Measurements from ENCODE around the gene CP.
"Not testable (repeated sequence)": the region's sequence is repeated elsewhere in the genome, so short reads cannot be mapped to it uniquely, and the experiment has no call there.

Gene CP

GRCh38 chr3:149227591-149228268, 6.1 kb upstream of the CP start:
- no peak for DNase-seq (ENCODE audit: low read depth, low spot score)

- DNase-seq (ENCODE audit: low read depth, low spot score), result no peak
Observed at GRCh38 chr3:149226776-149227175, 5.1 kb upstream of the CP start.

- DNase-seq (ENCODE audit: low read depth, low spot score), result no peak
Observed at GRCh38 chr3:149224736-149225594, 3.3 kb upstream of the CP start.

- no peak for DNase-seq (ENCODE audit: low read depth, low spot score)
Observed at GRCh38 chr3:149223461-149223820, 1.8 kb upstream of the CP start.

- DNase-seq (ENCODE audit: low read depth, low spot score), result not testable (repeated sequence)
Observed at GRCh38 chr3:149219380-149220121, 2.1 kb downstream of the CP start.

- DNase-seq (ENCODE audit: low read depth, low spot score), result no peak
Observed at GRCh38 chr3:149217347-149217746, 4.3 kb downstream of the CP start.

GRCh38 chr3:149216193-149216869, 5.3 kb downstream of the CP start:
- no peak for DNase-seq (ENCODE audit: low read depth, low spot score)

- DNase-seq (ENCODE audit: low read depth, low spot score), result no peak
Observed at GRCh38 chr3:149215515-149215914, 6.1 kb downstream of the CP start.

GRCh38 chr3:149214702-149215101, 6.9 kb downstream of the CP start:
- DNase-seq (ENCODE audit: low read depth, low spot score), result no peak

GRCh38 chr3:149212386-149212785, 9.2 kb downstream of the CP start:
- no peak for DNase-seq (ENCODE audit: low read depth, low spot score)

GRCh38 chr3:149209431-149209830, 12.2 kb downstream of the CP start:
- DNase-seq (ENCODE audit: low read depth, low spot score), result no peak

GRCh38 chr3:149207475-149207874, 14.2 kb downstream of the CP start:
- DNase-seq (ENCODE audit: low read depth, low spot score), result no peak

- no peak for DNase-seq (ENCODE audit: low read depth, low spot score)
Observed at GRCh38 chr3:149204390-149204991, 17.1 kb downstream of the CP start.

- DNase-seq (ENCODE audit: low read depth, low spot score), result no peak
Observed at GRCh38 chr3:149203758-149204157, 17.9 kb downstream of the CP start.

GRCh38 chr3:149199474-149199873, 22.2 kb downstream of the CP start:
- no peak for DNase-seq (ENCODE audit: low read depth, low spot score)

GRCh38 chr3:149198611-149199010, 23.0 kb downstream of the CP start:
- no peak for DNase-seq (ENCODE audit: low read depth, low spot score)

- DNase-seq (ENCODE audit: low read depth, low spot score), result no peak
Observed at GRCh38 chr3:149197669-149198068, 24.0 kb downstream of the CP start.

- not testable (repeated sequence) for DNase-seq (ENCODE audit: low read depth, low spot score)
Observed at GRCh38 chr3:149196805-149197592, 24.6 kb downstream of the CP start.

- no peak for DNase-seq (ENCODE audit: low read depth, low spot score)
Observed at GRCh38 chr3:149195221-149195620, 26.4 kb downstream of the CP start.

GRCh38 chr3:149188494-149188893, 33.1 kb downstream of the CP start:
- no peak for DNase-seq (ENCODE audit: low read depth, low spot score)

- no peak for DNase-seq (ENCODE audit: low read depth, low spot score)
Observed at GRCh38 chr3:149186721-149187120, 34.9 kb downstream of the CP start.
